NB4 (cell line): ENCODE results near the gene PSMD7.

Experiments
- CTCF ChIP-seq: IDR thresholded peaks from one replicate; pipeline ENCODE4 v1.5.1; 2012; ENCODE audit warnings: low read depth, low read length
- MYC ChIP-seq: IDR thresholded peaks from 2 replicates; pipeline ENCODE4 v1.6.1; 2011; ENCODE audit warnings: low read depth, low read length
- POLR2A ChIP-seq: IDR thresholded peaks from 2 replicates; pipeline ENCODE4 v1.6.1; 2011; ENCODE audit warnings: mild to moderate bottlenecking; ENCODE audit not compliant: insufficient read length; ENCODE audit errors: extremely low read depth
- TF ChIP-seq, protein P1 (sequence below): IDR thresholded peaks from 2 replicates; pipeline ENCODE4 v1.6.1; 2011; ENCODE audit warnings: low read depth, low read length

GRCh38 chr16:74288065-74288464 lies 8.5 kb upstream of the PSMD7 start:
- TF ChIP-seq, protein P1, sequence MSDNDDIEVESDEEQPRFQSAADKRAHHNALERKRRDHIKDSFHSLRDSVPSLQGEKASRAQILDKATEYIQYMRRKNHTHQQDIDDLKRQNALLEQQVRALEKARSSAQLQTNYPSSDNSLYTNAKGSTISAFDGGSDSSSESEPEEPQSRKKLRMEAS = no peak
- TF ChIP-seq POLR2A (no peak), CTCF (no peak), MYC (no peak)
